ENCODE measurements around the gene KRTAP12-2. TPM values are rescaled to one million over a fixed set of nuclear protein-coding genes. Genes with fewer than 3 reads are reported as not detected.

The KRTAP12-2 gene, protein sequence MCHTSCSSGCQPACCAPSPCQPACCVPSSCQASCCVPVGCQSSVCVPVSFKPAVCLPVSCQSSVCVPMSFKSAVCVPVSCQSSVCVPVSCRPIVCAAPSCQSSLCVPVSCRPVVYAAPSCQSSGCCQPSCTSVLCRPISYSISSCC
- total RNA-seq, result not detected

DNA sequence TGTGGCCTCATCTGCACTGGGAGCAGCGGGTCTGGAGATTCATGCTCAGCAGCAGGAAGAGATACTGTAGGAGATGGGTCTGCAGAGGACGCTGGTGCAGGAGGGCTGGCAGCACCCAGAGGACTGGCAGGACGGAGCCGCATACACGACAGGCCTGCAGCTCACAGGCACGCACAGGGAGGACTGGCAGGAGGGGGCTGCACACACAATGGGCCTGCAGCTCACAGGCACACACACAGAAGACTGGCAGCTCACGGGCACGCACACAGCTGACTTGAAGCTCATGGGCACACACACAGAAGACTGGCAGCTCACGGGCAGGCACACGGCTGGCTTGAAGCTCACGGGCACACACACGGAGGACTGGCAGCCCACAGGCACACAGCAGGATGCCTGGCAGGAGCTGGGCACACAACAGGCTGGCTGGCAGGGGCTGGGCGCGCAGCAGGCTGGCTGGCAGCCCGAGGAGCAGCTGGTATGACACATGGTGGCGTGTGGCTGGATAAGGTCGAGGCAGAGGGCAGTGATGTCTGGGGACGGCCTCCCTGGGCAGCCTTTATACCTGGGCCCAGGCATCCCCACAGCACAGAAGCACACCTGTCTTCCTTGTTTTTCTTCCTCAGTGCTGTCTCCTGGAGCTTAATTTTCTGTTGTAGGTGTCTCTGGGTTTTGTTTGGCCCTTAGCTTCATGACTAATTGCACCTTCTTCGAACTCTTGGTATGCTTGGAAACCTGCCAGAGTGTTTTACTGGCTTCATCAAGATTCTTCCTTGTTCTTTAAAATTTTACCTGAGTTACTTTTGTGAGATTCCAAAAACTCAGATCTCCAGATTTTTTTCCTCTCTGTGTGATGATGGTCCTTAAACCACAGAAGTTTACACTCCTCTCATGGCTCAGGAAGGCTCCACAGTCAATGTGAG lies at the start of gene KRTAP12-2:
KRTAP12-2 (minus strand) TSS at position 527 of the 920 bp plus-strand sequence; CDS start at position 486, 41 bp downstream.
- ATAC-seq, result no peak

GRCh38 chr21:44714905-44715304 lies 48.2 kb upstream of the KRTAP12-2 start:
- Histone ChIP-seq H3K9me3 (no peaks in the 10 kb centered on the region), H3K36me3 (replicated peaks in 1 of 2; ENCODE audit: insufficient read depth in 1 of 2, low read depth in 2 of 2) (no peaks in the 10 kb centered on the region), H3K27ac (no peak overlapping the region), H3K4me1 (peaks cover 7% of the 10 kb centered on the region), H3K4me3 (no peak overlapping the region), H3K27me3 (peaks cover 0 to 7% of the 10 kb centered on the region in 2 donors)
- 15 to 27% methylated on average over 8 of the region's 8 CpGs for WGBS, 2 donors
- no peak for TF ChIP-seq POLR2A (IDR thresholded peaks at IDR 0.05)
- TF ChIP-seq, protein P1, sequence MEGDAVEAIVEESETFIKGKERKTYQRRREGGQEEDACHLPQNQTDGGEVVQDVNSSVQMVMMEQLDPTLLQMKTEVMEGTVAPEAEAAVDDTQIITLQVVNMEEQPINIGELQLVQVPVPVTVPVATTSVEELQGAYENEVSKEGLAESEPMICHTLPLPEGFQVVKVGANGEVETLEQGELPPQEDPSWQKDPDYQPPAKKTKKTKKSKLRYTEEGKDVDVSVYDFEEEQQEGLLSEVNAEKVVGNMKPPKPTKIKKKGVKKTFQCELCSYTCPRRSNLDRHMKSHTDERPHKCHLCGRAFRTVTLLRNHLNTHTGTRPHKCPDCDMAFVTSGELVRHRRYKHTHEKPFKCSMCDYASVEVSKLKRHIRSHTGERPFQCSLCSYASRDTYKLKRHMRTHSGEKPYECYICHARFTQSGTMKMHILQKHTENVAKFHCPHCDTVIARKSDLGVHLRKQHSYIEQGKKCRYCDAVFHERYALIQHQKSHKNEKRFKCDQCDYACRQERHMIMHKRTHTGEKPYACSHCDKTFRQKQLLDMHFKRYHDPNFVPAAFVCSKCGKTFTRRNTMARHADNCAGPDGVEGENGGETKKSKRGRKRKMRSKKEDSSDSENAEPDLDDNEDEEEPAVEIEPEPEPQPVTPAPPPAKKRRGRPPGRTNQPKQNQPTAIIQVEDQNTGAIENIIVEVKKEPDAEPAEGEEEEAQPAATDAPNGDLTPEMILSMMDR (IDR thresholded peaks at IDR 0.05), result no peak
- DNase-seq (no peak), ATAC-seq (no peak)
- intact Hi-C loops (cut with DNase I), result no loop called here

More for the DNA sequence above, at the start of gene KRTAP12-2:
- H3K9me3 ChIP-seq, result peaks cover 0 to 8% (median 4%) of the 10 kb centered on the region in 3 donors
- TF ChIP-seq, protein P1 (IDR thresholded peaks at IDR 0.05), result no peak
- TF ChIP-seq POLR2A (IDR thresholded peaks at IDR 0.05), result no peak
- no peak within 1 kb of the TSS for H3K27ac ChIP-seq
- no peaks in the 10 kb centered on the region for H3K4me1 ChIP-seq
- no peak within 1 kb of the TSS for H3K4me3 ChIP-seq
- H3K36me3 ChIP-seq (replicated peaks in 1 of 2; ENCODE audit: insufficient read depth in 1 of 2, low read depth in 2 of 2), result no peaks in the 10 kb centered on the region
- DNase-seq, result no peak
- WGBS, 2 donors, result 52 to 67% methylated on average over 12 to 18 of the region's 19 CpGs
- intact Hi-C loops (cut with DNase I), result no loop called here
- H3K27me3 ChIP-seq, result no peaks in the 10 kb centered on the region

DNA sequence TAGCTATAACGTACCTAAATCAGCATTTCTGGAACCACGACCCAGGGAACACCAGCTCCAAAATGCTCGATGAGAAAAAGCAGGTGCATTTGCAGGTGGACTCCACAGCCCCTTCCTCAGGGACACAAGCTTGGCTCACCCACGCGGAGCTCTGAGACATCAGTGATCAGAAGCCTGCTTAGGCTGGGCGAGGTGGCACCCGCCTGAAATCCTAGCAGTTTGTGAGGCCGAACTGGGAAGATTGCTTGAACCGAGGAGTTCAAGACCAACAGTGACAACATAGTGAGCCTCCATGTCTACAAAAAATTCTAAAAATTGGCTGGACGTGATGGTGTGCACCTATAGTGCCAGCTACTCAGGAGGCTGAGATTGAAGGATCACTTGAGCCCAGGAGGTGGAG lies 47.1 kb upstream of the KRTAP12-2 start:
- no peak overlapping the region for H3K27ac ChIP-seq
- no peaks in the 10 kb centered on the region for H3K36me3 ChIP-seq (replicated peaks in 1 of 2; ENCODE audit: insufficient read depth in 1 of 2, low read depth in 2 of 2)
- WGBS, 2 donors, result 64 to 77% methylated on average over 5 to 10 of the region's 10 CpGs
- DNase-seq (no peak), ATAC-seq (no peak)
- H3K4me3 ChIP-seq, result no peak overlapping the region
- intact Hi-C loops (cut with DNase I), result no loop called here
- peaks cover 13% of the 10 kb centered on the region for H3K4me1 ChIP-seq
- H3K9me3 ChIP-seq, result no peaks in the 10 kb centered on the region
- peaks cover 0 to 16% of the 10 kb centered on the region in 2 donors for H3K27me3 ChIP-seq
- TF ChIP-seq, protein P1 (IDR thresholded peaks at IDR 0.05), result no peak
- no peak for TF ChIP-seq POLR2A (IDR thresholded peaks at IDR 0.05)

- no peak overlapping the region for H3K27ac ChIP-seq
- no peak overlapping the region for H3K4me3 ChIP-seq
- intact Hi-C loops (cut with DNase I), result no loop called here
- H3K27me3 ChIP-seq, result peaks cover 0 to 17% of the 10 kb centered on the region in 2 donors
- no peak for DNase-seq
- 55 to 81% methylated on average over 8 to 9 of the region's 9 CpGs for WGBS, 2 donors
- ATAC-seq, result no peak
- H3K36me3 ChIP-seq (replicated peaks in 1 of 2; ENCODE audit: insufficient read depth in 1 of 2, low read depth in 2 of 2), result no peaks in the 10 kb centered on the region
- H3K9me3 ChIP-seq, result no peaks in the 10 kb centered on the region
- TF ChIP-seq, protein P1 (IDR thresholded peaks at IDR 0.05), result no peak
- TF ChIP-seq POLR2A (IDR thresholded peaks at IDR 0.05), result no peak
- peaks cover 13% of the 10 kb centered on the region for H3K4me1 ChIP-seq
Measured at GRCh38 chr21:44713130-44713529, 46.4 kb upstream of the KRTAP12-2 start.
